ENCODE results near the gene CAMKK2.

DNA sequence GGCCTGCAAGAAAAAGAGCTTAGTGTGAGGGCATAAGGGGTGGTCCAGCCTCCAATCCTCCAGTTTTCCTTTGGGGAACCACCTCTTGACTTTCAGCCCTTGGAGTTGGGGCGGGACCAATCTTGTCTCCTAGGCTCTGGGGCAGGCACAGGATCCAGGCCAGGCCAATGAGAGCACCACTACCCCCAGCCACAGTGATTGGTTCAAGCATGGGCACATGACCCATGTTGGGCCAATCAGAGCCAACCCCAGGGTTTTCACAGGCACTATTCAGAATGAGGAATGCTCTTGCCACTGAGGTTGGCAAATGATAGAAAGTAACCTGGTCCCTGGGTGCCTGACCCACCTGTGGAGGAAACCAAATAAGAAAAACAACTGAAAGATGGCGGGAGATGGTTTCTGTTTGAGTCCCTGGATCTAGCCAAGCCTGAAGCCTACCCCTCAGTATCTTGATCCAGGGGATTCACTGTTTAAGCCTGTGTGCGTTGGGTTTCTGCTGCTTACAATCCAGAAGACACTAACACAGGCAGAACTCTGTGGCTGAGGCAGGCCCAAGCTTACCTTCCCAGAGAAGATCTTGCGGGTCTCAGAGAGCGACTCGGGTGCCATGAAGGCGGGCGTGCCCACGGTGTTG lies 43.7 kb downstream of the CAMKK2 start:
- TF ChIP-seq CEBPB (tag; IDR thresholded peaks at IDR 0.05), result no peak
- TF ChIP-seq NCOA1 (IDR thresholded peaks at IDR 0.05; ENCODE audit: low read depth), result no peak
- TF ChIP-seq ADNP (tag; IDR thresholded peaks at IDR 0.05), result no peak
- no peak for TF ChIP-seq CHD7 (IDR thresholded peaks at IDR 0.05; ENCODE audit: low read depth, low read length)
- TF ChIP-seq GATAD2B (IDR thresholded peaks at IDR 0.05; ENCODE audit: borderline replicate concordance), result no peak
- no peak for TF ChIP-seq ATF1 (CRISPR knock-in tag; IDR thresholded peaks at IDR 0.05)
- no peak for TF ChIP-seq ATF1 (tag; IDR thresholded peaks at IDR 0.05)

Measured in K562 (cell line).